GM12878 (cell line): Measurements from ENCODE around the gene OR2S2. TPM values are rescaled to one million over a fixed set of nuclear protein-coding genes. Genes with fewer than 3 reads are reported as not detected.

ENCODE experiments used
- ATAC-seq: fragments of 200-7000 bp; cut with Tn5 transposase; 3 replicates; pipeline ENCODE4 v1.9.1; 2020; ENCODE audit warnings: mild to moderate bottlenecking, moderate library complexity
- Bru-seq: library from RNA; stranded (reverse); fragments of 400-500 nt; gene quantifications from one replicate; lab custom pipeline; 2021; lab: Mats Ljungman, UMichigan
- BruChase-seq, 2 experiments: library from RNA; stranded (reverse); fragments of 400-500 nt; gene quantifications; one replicate each; lab custom pipeline; 2021; lab: Mats Ljungman, UMichigan
- BruUV-seq: library from RNA; stranded (reverse); fragments of 400-500 nt; replicated peaks from 2 replicates; lab custom pipeline; 2021; lab: Mats Ljungman, UMichigan
- CTCF ChIA-PET: fragments of 300-600 bp; sonication (Branson Sonifier 250); formaldehyde crosslinking; extraction: SDS; loops from one replicate; lab custom pipeline; 2021; ENCODE audit warnings: inconsistent platforms; lab: Yijun Ruan, JAX
- POLR2A ChIA-PET: fragments of 350-600 bp; formaldehyde crosslinking; extraction: SDS; loops from one replicate; lab custom pipeline; 2021; ENCODE audit warnings: inconsistent platforms; lab: Charles Lee
- RAD21 ChIA-PET: fragments of 300-600 bp; sonication (Branson Sonifier 250); formaldehyde crosslinking; loops from one replicate; lab custom pipeline; 2023; ENCODE audit warnings: antibody characterized with exemption; ENCODE audit not compliant: unreplicated experiment; lab: Charles Lee
- SMC1A ChIA-PET: fragments of 300-600 bp; sonication (Branson Sonifier 250); formaldehyde crosslinking; loops from one replicate; lab custom pipeline; 2023; ENCODE audit not compliant: unreplicated experiment, uncharacterized antibody; lab: Charles Lee
- DNase-seq: peaks from one replicate; pipeline ENCODE4 v3.0.0-alpha.2; 2011; ENCODE audit warnings: low read depth, low spot score
- FAIRE-seq: peaks from 3 replicates; lab custom pipeline; 2011; peaks lifted over from hg19 to GRCh38; lab: Jason Lieb, UNC
- H2AFZ ChIP-seq: 2 replicates; pipeline ENCODE4 v1.6.0; 2011; ENCODE audit warnings: low read depth, low read length, control low read depth; ENCODE audit not compliant: control insufficient read depth
- H3K27ac ChIP-seq: 2 replicates; pipeline ENCODE4 v1.5.1; 2011; ENCODE audit warnings: control low read depth; ENCODE audit not compliant: control insufficient read depth, insufficient read depth
- H3K27me3 ChIP-seq, 2 experiments: replicated peaks in 1 of 2; 2 replicates each; pipeline versions ENCODE4 v1.6.0 to v1.6.1; 2011; ENCODE audit warnings: low read length in 1 of 2; ENCODE audit not compliant: control insufficient read depth in 2 of 2, insufficient read depth in 2 of 2
- H3K36me3 ChIP-seq, 2 experiments: 2 replicates each; pipeline ENCODE4 v1.5.1; 2011; ENCODE audit warnings: low read length in 1 of 2; ENCODE audit not compliant: control insufficient read depth in 2 of 2, insufficient read depth in 2 of 2
- H3K4me1 ChIP-seq: 2 replicates; pipeline ENCODE4 v1.6.1; 2011; ENCODE audit warnings: mild to moderate bottlenecking, low read length, moderate library complexity, mixed read lengths; ENCODE audit not compliant: control insufficient read depth, insufficient read depth
- H3K4me2 ChIP-seq: 2 replicates; pipeline ENCODE4 v1.6.0; 2011; ENCODE audit warnings: control low read depth; ENCODE audit not compliant: control insufficient read depth, insufficient read depth
- H3K4me3 ChIP-seq: fragments of 200-600 bp; sonication (generic); 2 replicates; pipeline ENCODE4 v1.5.1; 2016
- H3K79me2 ChIP-seq: 2 replicates; pipeline ENCODE4 v1.6.0; 2011; ENCODE audit warnings: low read length; ENCODE audit not compliant: control insufficient read depth, insufficient read depth
- H3K9ac ChIP-seq: 2 replicates; pipeline ENCODE4 v1.8.0; 2011; ENCODE audit warnings: low read length, control low read depth, mixed read lengths; ENCODE audit not compliant: control insufficient read depth, insufficient read depth
- H3K9me3 ChIP-seq: replicated peaks from 3 replicates; pipeline ENCODE4 v1.5.1; 2011; ENCODE audit warnings: mild to moderate bottlenecking, low read length; ENCODE audit not compliant: control insufficient read depth, insufficient read depth
- H4K20me1 ChIP-seq: 2 replicates; pipeline ENCODE4 v1.6.0; 2011; ENCODE audit not compliant: control insufficient read depth, insufficient read depth
- HCFC1 ChIP-seq: fragments of 150-350 bp; IDR thresholded peaks from 2 replicates; pipeline ENCODE4 v1.6.1; 2014; ENCODE audit warnings: low read length
- MEF2B ChIP-seq: fragments of 450-650 bp; IDR thresholded peaks from 2 replicates; pipeline ENCODE4 v1.6.1; 2018; ENCODE audit warnings: mild to moderate bottlenecking, moderate library complexity; ENCODE audit not compliant: partially characterized antibody, poor library complexity, severe bottlenecking
- SUPT20H ChIP-seq: IDR thresholded peaks from 2 replicates; pipeline ENCODE4 v1.6.1; 2011; ENCODE audit warnings: low read depth, mild to moderate bottlenecking, low read length, moderate library complexity, borderline replicate concordance; ENCODE audit not compliant: control insufficient read depth
- WRNIP1 ChIP-seq: IDR thresholded peaks from 2 replicates; pipeline ENCODE4 v1.6.1; 2011; ENCODE audit warnings: low read depth, low read length, improper control_type of control experiment, borderline replicate concordance
- ZBTB4 ChIP-seq: fragments of 450-650 bp; formaldehyde crosslinking; IDR thresholded peaks from 2 replicates; pipeline ENCODE4 v1.4.0; 2022; ENCODE audit warnings: mild to moderate bottlenecking, moderate library complexity
- ZNF24 ChIP-seq: fragments of 450-650 bp; IDR thresholded peaks from 2 replicates; pipeline ENCODE4 v1.6.1; 2017; ENCODE audit warnings: antibody characterized with exemption, mild to moderate bottlenecking
- ZNF384 ChIP-seq: IDR thresholded peaks from 2 replicates; pipeline ENCODE4 v1.6.1; 2012; ENCODE audit warnings: low read depth, mild to moderate bottlenecking, low read length, improper control_type of control experiment, borderline replicate concordance
- ZNF622 ChIP-seq: fragments of 450-650 bp; IDR thresholded peaks from 2 replicates; pipeline ENCODE4 v1.6.1; 2017; ENCODE audit warnings: mild to moderate bottlenecking, inconsistent platforms
- WGBS: methylation state at CpG from one replicate; pipeline ENCODE4 v1.1.6; 2016; ENCODE audit warnings: low lambda C conversion rate; ENCODE audit not compliant: insufficient replicate concordance, insufficient coverage; ENCODE audit errors: missing lambda C conversion rate; 5-methylcytosine and 5-hydroxymethylcytosine counted together
- in situ Hi-C: fragments of 300-500 bp; cut with MboI; formaldehyde crosslinking; loops from 9 replicates; pipeline ENCODE4 v1.14.3; 2018; ENCODE audit warnings: mixed read lengths
- intact Hi-C: fragments of 100-400 bp; cut with micrococcal nuclease; formaldehyde crosslinking; loops from one replicate; pipeline ENCODE4 v1.14.2; 2022; ENCODE audit not compliant: unreplicated experiment
- long read RNA-seq, 2 experiments: library from polyadenylated mRNA; unstranded; transcript quantifications; one replicate each; pipeline ENCODE4 v2.0.0, GENCODE V29; 2019 to 2020
- polyA minus RNA-seq, 3 experiments: library from RNA; depleted of rRNA, polyadenylated mRNA; stranded (reverse); fragments of >200 nt; gene quantifications; 2 replicates each; pipeline ENCODE4 v1.2.3, GENCODE V29; 2011
- polyA plus RNA-seq, 11 experiments: library from polyadenylated mRNA; depleted of rRNA in 4 of 11; unstranded in 6 of 11; stranded (reverse) in 5 of 11; fragments of >200 nt; fragmentation: Nextera tagmentation in 4 of 11; fragmentation: Illumina TruSeq in 1 of 11; extraction: Ambion mirVana in 4 of 11; extraction: Trizol in 1 of 11; gene quantifications; 1 replicate in 1 of 11; 2 replicates in 10 of 11; pipeline versions ENCODE4 v1.2.1 to v1.2.3, GENCODE V29; 2011 to 2016; ENCODE audit warnings: inconsistent platforms in 2 of 11, missing spikeins in 2 of 11, low read depth in 1 of 11
- total RNA-seq, 4 experiments: library from RNA; depleted of rRNA in 3 of 4; stranded (reverse); fragments of >200 nt in 3 of 4; fragmentation: Illumina TruSeq in 1 of 4; extraction: Trizol in 1 of 4; gene quantifications; 2 replicates each; pipeline versions ENCODE4 v1.2.1 to v1.2.3, GENCODE V29; 2013 to 2021

Gene OR2S2
- total RNA-seq (2013; cell fraction: nucleolus; rRNA removed) = not detected in 2 replicates
- total RNA-seq (2014; rRNA removed) = not detected in 2 replicates
- total RNA-seq (2014; rRNA removed; fragmentation: Illumina TruSeq; extraction: Trizol) = not detected in 2 replicates
- not detected in 2 replicates for total RNA-seq (2021)
- polyA plus RNA-seq (2011; ENCODE audit: low read depth) = not detected
- not detected in 2 replicates for polyA plus RNA-seq (2011; rRNA removed)
- not detected in 2 replicates for polyA plus RNA-seq (2011; cell fraction: cytosol; rRNA removed)
- not detected in 2 replicates for polyA plus RNA-seq (2011; cell fraction: nucleus; rRNA removed)
- not detected in 2 replicates for polyA plus RNA-seq (2012)
- polyA plus RNA-seq (2014; fragmentation: Illumina TruSeq; extraction: Trizol) = not detected in 2 replicates
- polyA plus RNA-seq (2014; fragmentation: Nextera tagmentation; extraction: Ambion mirVana) = not detected
- polyA plus RNA-seq (2014; rRNA removed) = not detected in 2 replicates
- polyA plus RNA-seq (2016; fragmentation: Nextera tagmentation; extraction: Ambion mirVana) = not detected
- not detected in 2 replicates for polyA minus RNA-seq (2011; rRNA and poly(A)+ RNA removed)
- not detected in 2 replicates for polyA minus RNA-seq (2011; cell fraction: cytosol; rRNA and poly(A)+ RNA removed)
- not detected in 2 replicates for polyA minus RNA-seq (2011; cell fraction: nucleus; rRNA and poly(A)+ RNA removed)
- not detected for Bru-seq, nascent RNA
- not detected for BruChase-seq, experiment 1, labeled RNA remaining after a 6-hour chase
- BruChase-seq, experiment 2, labeled RNA remaining after a 2-hour chase = not detected
- long read RNA-seq, experiment 1 = 0 reads
- long read RNA-seq, experiment 2 = 0 reads

DNA sequence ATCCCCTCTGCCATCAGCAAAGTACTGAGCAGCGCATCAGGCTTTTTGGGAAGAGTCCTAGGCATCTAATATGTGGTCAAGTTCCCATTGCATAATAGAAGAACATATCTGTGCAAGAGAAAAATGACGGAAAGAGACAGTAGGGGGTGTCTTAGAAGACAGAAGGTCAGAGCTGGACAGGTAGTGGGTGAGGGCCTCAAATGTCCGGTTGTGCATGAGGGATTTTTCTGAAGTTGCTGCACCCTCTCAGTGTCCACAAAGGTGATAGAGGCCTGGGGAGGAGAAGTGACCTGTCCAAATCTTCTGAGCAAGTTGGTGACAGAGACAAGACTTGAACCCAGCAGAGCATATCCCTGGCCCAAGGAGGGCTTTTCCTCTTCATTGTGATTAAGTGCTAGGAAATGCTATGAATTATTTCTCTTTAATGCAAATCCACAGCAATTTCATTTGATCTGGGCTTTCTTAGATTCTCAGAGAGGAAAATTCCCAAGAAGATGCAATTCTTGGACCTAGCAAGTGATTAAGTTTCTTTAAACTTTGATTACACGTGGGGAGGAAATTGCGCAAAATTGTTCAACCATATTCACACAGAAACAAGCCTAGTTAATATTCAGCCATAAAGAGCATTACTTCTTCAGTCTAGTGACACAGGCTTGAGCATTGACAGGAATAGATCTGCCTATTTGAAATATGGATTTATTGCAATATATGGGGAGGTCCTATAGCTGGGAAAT, at the start of gene OR2S2:
TSS of gene OR2S2 (minus strand) at position 51 of the 734 bp plus-strand sequence. CDS start 56 bp downstream, outside the sequence.
- in situ Hi-C loops = loop anchor here (5.0 kb wide), 1 partner anchor 64 kb away; no protein-coding TSS in a partner anchor
- WGBS = 32% methylated on average over 5 of the region's 5 CpGs
- CTCF ChIA-PET = interaction anchor here (1.0 to 7.7 kb wide), 6 partner anchors 13 to 168 kb away, joined by 3 to 100 read pairs (median 6); no protein-coding TSS in a partner anchor
- TF ChIP-seq ZBTB4 (no peak), MEF2B (no peak), HCFC1 (no peak), ZNF622 (no peak), SUPT20H (no peak), ZNF384 (no peak), ZNF24 (no peak), WRNIP1 (no peak)
- RAD21 ChIA-PET = interaction anchor here (1.5 kb wide), 1 partner anchor 65 kb away, joined by 8 read pairs; no protein-coding TSS in a partner anchor
- Histone ChIP-seq H3K4me1 (no peaks in the 10 kb centered on the region), H3K27me3 (no peaks in the 10 kb centered on the region; a peak in 2 of 4 replicates), H3K4me2 (no peak within 1 kb of the TSS), H3K9ac (no peak within 1 kb of the TSS), H3K27ac (no peak within 1 kb of the TSS), H4K20me1 (no peaks in the 10 kb centered on the region), H3K4me3 (no peak within 1 kb of the TSS), H3K9me3 (no peaks in the 10 kb centered on the region), H3K79me2 (no peaks in the 10 kb centered on the region), H3K36me3 (no peaks in the 10 kb centered on the region), H2AFZ (no peak within 1 kb of the TSS)
- intact Hi-C loops = no loop called here
- SMC1A ChIA-PET = interaction anchor here (0.6 to 1.3 kb wide), 3 partner anchors 25 to 66 kb away, joined by 3 to 4 read pairs (median 3); no protein-coding TSS in a partner anchor
- DNase-seq = no peak
- POLR2A ChIA-PET = no interaction called here
- no peak for FAIRE-seq
- ATAC-seq = no peak
- BruUV-seq = no TSS peak
